HG02642 (cell line): ENCODE results near the gene NECAB3.
"Not testable (repeated sequence)": the region's sequence is repeated elsewhere in the genome, so short reads cannot be mapped to it uniquely, and the experiment has no call there.

Experiments
- ATAC-seq: cut with Tn5 transposase; IDR thresholded peaks from one replicate; pipeline ENCODE4 v1.9.1; 2021; ENCODE audit warnings: mild to moderate bottlenecking; ENCODE audit not compliant: unreplicated experiment, poor library complexity

Gene NECAB3

DNA sequence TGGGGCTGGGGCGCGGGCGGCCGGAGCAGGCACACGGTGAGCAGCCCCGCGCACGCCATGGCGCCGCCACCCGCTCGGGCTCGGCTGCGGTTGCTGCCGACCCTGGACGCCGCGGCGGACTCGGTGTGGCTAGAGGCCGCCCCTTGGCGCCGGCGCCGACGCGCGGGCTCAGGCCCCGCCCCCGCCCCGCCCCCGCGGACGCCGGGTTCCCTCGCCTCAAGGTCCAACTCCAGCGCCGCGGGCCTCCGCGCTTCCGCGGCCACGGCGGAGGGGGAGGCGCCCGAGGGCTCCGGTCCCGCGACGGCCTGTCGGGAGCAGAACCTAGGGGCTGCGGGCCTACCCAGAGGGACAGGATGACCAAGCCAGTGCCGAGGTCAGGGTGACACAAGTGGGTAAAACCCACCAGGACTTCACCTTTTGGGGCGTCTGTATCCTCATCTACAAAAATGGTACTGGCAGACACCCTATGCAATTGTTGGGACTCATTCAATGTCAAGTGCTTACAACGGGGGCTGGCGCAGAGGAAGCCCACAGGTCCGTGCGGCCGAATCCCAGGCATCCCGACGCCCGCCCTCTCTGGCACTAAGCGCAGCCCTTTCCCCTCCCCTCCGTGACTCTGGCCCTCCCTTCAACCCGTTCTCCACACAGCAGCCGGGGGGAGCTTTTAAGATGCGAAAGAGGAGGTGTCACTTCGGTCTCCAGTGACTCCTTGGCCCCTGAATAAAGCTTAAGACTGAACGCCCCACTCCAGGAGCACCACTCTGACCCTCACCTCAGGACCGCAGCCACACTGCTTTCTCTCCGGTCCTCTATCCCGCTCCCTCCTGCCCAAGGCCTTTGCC is at the start of gene NECAB3:
NECAB3 (minus strand) TSS at position 135 of the 842 bp plus-strand sequence; CDS start at position 59, 76 bp downstream.
- ATAC-seq: peak; percentile 55

- ATAC-seq: no peak
Measured at GRCh38 chr20:33721391-33722140, 47.3 kb upstream of the NECAB3 start.

- peak; percentile 97 for ATAC-seq
Measured at GRCh38 chr20:33719989-33720709, 45.9 kb upstream of the NECAB3 start, which contains the start of gene PXMP4. Gene PXMP4, minus strand, starts transcription at chr20:33720310. Its CDS starts 103 bp downstream, at chr20:33720207.

DNA sequence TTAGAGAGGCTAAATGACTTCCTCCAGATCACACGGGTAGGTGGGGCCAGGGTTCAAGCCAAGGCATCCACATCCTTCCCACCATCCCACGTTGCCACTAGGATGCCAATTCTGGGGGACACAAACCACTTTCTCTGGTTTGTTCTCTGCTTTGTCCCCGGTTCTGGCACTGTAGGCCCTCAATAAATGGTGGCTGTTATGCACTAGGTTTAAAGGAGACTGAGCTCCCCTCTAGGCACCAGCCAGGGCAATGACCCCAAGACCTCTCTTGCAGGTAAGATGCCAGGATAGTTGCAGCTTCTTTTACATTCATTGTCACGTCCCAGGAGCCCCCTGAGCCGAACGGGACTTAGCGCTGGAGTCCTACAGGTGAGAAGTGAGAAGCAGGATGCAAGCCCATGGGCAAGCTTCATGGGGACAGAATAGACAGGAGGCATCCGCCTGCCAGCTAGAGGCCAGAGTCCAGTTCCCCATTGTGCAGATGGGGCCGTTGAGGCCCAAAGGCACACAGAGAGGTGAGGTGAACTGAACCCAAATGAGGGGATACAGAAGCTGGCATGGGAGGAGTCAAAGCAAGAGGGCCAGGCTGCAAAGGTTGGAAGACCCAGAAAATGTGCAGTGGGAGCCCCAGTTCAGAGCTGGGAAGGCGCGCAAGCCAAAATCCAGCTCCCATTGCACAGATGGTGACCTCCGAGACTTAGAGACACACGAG is 45.2 kb upstream of the NECAB3 start:
- ATAC-seq: no peak

GRCh38 chr20:33716498-33716897 is 42.3 kb upstream of the NECAB3 start:
- no peak for ATAC-seq

- ATAC-seq: no peak
Measured at GRCh38 chr20:33713865-33714367, 39.7 kb upstream of the NECAB3 start.

DNA sequence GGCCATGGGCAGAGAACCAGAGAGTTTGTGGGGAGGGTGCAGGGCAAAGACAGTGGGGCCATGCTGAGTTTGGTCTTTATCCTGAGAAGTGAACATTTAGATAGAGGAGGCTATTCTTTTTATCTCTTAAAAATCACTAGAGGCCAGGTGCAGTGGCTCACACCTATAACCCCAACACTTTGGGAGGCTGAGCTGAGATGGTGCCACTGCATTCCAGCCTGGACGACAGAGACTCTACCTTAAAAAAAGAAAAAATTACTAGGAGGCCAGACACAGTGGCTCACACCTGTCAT is 37.2 kb upstream of the NECAB3 start:
- no peak for ATAC-seq

DNA sequence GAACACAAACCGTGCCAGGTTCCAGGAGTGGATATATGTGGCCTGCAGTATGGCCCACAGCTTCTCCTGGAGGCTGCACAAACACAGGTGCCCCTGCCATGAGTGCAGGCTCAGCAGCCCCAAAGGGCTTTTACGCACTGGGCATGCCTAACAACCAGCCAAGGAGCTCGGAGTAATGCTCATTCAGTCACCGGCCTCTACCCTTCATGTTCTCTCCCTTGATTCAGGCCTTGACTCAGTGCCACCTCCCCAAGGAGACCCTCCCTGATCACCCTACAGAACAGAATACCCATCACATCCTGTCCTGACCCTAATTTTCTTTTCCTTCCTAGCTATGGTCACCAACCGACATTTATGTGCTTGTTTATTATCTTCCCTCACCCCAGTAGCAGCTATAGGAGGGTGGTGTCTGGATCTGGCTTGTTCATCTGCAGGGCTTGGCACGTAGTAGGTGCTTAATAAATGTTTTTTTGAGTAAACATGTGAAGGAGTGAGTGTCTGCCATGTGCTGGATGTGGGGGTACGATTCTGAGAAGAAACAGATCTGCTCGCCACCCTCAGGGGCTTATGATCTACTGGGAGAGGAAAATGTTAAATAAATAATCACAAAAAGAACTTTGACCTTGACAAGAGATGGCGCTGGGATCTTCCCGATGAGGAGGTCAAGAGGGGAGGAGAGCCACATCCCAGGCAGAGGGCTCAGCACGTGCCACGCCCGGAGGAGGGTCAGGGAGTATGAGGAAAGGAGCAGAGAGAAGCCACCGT is 36.6 kb upstream of the NECAB3 start:
- ATAC-seq: no peak

- ATAC-seq: no peak
Measured at GRCh38 chr20:33709905-33710541, 35.8 kb upstream of the NECAB3 start.

GRCh38 chr20:33709398-33709797 is 35.2 kb upstream of the NECAB3 start:
- ATAC-seq: no peak

DNA sequence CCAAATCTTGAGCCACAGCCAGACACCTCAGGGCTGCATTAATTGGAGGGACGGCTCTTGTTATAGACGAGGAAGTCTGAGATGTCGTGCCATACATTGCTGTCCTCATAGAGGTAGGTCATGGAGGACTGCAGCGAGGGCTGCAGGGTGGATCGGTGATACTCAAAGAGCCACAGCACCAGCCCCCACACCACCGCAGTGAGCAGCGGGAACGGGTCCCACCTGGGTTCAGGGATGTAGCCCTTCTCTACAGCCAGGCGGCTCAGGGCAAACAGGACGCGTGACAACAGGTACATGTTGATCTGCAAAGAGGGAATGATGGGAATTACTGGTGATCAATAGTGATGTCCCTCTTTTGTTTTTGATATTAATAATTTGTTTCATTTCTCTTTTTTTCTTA is 33.4 kb upstream of the NECAB3 start:
- ATAC-seq: no peak

- ATAC-seq: no peak
Measured at GRCh38 chr20:33704197-33704924, 30.1 kb upstream of the NECAB3 start.

- no peak for ATAC-seq
Measured at GRCh38 chr20:33703498-33704137, 29.4 kb upstream of the NECAB3 start.

GRCh38 chr20:33702861-33703260 is 28.6 kb upstream of the NECAB3 start:
- no peak for ATAC-seq

DNA sequence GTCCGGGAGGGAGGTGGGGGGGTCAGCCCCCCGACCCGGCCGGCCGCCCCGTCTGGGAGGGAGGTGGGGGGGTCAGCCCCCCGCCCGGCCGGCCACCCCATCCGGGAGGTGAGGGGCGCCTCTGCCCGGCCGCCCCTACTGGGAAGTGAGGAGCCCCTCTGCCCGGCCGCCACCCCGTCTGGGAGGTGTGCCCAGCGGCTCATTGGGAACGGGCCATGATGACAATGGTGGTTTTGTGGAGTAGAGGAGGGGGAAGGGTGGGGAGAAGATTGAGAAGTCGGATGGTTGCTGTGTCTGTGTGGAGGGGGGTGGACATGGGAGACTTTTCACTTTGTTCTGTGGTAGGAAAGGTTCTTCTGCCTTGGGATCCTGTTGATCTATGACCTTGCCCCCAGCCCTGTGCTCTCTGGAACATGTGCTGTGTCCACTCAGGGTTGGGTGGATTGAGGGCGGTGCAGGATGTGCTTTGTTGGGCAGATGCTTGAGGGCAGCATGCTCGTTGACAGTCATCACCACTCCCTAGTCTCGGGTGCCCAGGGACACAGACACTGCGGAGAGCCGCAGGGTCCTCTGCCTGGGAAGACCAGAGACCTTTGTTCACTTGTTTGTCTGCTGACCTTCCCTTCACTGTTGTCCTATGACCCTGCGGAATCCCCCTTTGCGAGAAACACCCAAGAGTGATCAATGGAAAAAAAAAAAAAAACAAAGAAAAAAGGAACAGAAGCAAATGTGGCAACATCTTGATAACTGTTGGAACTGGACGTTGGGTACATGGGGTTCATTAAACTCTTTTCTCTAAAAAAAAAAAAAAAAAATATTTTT is 27.6 kb upstream of the NECAB3 start:
- ATAC-seq: no peak

GRCh38 chr20:33700696-33701441 is 26.6 kb upstream of the NECAB3 start:
- ATAC-seq: not testable (repeated sequence)
